GM19438 (cell line): Measurements from ENCODE around the gene PHF14.
"Not testable (repeated sequence)": the region's sequence is repeated elsewhere in the genome, so short reads cannot be mapped to it uniquely, and the experiment has no call there.

Experiments
- ATAC-seq: cut with Tn5 transposase; IDR thresholded peaks from one replicate; pipeline ENCODE4 v1.9.1; 2021; ENCODE audit warnings: low read depth; ENCODE audit not compliant: unreplicated experiment

The PHF14 gene

GRCh38 chr7:10973061-10973941, at the start of gene PHF14:
TSS of gene PHF14 (plus strand) at chr7:10973872. CDS start at chr7:10974324, 452 bp downstream.
- ATAC-seq: peak; percentile 96

- ATAC-seq: no peak
These were observed 49.3 kb upstream of the PHF14 start for GRCh38 chr7:10924370-10924769.

- ATAC-seq: not testable (repeated sequence)
These were observed 45.5 kb upstream of the PHF14 start for GRCh38 chr7:10928203-10928602.

DNA sequence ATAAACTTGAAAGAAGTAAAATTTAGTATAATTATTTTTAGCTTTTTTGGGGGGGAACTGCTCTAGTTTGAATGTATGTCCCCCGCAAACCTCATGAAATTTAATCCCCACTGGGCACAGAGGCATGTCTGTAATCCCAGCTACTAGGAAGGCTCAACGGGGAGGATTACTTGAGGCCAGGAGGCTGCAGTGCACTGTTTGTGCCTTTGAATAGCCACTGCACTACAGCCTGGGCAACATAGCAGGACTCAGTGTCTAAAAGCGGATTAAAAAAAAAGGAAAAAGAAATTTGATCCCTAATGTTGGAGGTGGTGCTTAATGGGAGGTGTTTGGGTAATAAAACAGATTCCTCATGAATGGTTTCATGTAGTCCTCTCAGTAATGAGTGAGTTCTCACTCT, 43.1 kb upstream of the PHF14 start:
- ATAC-seq: no peak

DNA sequence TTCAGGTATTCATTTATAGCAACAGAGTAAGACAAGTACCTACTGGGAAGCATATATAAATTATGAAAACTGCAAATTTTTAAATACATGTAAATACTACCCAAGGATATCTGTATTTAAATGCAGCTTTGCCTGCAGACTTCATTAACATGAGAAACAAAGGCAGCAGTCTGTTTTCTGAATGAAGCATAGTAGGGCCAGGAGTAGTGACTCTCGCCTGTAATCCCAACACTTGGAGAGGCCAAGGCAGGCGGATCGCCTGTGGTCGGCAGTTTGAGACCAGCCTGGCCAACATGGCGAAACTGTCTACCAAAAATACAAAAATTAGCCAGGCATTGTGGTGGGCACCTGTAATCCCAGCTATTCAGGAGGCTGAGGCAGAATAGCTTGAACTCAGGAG, 42.5 kb upstream of the PHF14 start:
- ATAC-seq: no peak

- ATAC-seq: no peak
These were observed 39.4 kb upstream of the PHF14 start for GRCh38 chr7:10934292-10934691.

- ATAC-seq: peak; percentile 8
These were observed 34.3 kb upstream of the PHF14 start for GRCh38 chr7:10939237-10939910.

GRCh38 chr7:10939911-10940703, 33.6 kb upstream of the PHF14 start:
- ATAC-seq: peak; percentile 84

DNA sequence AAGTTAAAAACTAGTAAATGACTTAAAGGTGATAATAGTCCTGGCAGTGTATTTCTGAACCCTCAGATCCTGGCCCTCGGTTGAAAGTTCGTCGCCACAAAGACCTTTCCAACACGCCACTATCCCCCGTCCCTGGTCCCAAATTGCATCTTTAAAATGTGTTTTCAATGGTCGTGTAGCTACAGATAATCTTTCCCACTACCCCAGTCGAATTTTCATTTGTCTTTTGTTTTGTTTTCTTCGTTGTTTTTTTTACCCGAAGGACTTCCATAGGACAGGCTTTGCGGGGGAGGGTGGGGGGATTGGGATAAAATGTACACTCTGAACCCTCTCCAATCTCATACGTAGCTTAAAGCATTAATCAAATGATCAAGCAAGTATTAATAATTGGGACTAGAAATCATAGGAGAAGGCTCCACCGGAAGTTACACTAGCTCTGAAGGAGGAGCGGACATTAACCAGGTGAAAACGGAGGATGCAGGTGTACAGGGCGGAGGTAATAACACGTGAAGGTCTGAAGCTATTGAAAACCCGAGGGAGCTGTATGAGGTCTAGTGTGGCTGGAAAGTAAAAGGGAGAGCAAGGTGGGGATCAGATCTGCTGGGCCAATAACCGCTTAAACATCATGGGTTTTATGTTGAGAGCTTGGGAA, 32.8 kb upstream of the PHF14 start:
- no peak for ATAC-seq

GRCh38 chr7:10950494-10950893, 23.2 kb upstream of the PHF14 start:
- no peak for ATAC-seq

DNA sequence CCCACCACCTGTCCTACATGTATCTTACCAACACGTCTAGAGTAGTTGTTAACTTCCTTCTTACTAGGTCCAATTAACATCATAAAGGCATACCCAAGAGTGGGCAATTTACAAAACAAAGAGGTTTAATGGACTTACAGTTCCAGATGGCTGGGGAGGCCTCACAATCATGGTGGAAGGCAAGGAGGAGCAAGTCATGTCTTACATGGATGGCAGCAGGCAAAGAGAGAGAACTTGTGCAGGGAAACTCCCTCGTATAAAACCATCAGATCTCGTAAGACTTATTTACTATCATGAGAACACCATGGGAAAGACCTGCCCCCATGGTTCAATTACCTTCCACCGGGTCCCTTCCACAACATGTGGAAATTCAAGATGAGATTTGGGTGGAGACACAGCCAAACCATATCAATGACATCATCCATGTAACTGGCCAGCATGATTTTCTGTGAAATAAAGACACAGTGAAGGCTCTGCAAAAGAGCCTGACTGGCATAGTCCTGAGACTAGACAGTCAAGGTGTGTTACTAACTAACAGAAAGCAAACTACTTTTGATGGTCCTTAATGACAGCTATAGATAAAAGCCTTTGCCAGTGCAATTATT, 22.6 kb upstream of the PHF14 start:
- not testable (repeated sequence) for ATAC-seq

DNA sequence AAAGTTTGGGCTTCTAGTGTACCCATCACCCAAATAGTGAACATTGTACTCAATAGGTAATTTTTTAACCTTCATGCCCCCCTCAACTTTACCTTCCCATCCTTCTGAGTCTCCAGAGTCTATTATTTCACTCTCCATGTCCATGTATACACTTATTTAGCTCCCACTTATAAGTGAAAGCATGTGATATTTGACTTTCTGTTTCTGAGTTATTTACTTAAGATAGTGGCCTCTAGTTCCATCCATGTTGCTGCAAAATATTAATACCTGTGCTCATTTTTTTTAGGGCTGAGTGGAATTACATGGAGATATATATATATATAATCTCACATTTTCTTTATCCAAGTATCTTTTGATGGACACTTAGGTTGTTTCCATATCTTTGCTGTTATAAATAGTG, 21.1 kb upstream of the PHF14 start:
- no peak for ATAC-seq

DNA sequence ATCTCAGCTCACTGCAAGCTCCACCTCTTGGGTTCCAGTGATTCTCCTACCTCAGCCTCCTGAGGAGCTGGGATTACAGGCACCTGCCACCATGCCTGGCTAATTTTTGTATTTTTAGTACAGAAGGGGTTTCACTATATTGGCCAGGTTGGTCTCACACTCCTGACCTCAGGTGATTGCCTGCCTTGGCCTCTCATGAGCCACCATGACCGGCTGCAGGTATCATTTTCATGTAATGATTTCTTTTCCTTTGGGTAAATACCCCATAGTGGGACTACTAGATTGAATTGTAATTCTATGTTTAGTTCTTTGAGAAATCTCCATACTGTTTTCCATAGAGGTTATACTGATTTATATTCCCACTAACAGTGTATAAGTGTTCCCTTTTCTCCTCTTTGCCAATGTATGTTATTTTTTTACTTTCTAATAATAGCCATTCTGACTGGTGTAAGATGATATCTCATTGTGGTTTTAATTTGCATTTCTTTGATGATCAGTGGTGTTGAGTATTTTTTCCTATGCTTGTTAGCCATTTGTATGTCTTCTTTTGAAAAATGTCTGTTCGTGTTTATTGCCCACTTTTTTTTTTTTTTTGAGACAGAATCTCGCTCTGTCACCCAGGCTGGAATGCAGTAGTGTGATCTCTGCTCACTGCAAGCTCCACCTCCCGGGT, 20.5 kb upstream of the PHF14 start:
- not testable (repeated sequence) for ATAC-seq

DNA sequence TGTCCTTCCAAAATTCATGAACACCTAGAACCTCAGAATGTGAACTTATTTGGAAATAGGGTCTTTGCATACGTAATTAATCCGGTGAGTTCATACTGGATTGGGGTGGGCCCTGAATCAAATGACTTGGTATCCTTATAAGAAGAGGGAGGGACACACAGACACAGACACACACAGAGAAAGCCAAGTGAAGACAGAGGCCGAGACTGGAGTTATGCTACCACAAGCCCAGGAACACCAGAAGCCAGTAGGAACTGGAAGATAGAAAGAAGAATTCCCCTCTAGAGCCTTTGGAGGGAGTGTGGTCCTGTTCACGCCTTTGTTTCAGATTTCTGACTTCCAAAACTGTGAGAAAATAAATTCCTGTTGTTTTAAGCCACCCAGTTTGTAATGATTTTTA, 17.1 kb upstream of the PHF14 start:
- no peak for ATAC-seq

DNA sequence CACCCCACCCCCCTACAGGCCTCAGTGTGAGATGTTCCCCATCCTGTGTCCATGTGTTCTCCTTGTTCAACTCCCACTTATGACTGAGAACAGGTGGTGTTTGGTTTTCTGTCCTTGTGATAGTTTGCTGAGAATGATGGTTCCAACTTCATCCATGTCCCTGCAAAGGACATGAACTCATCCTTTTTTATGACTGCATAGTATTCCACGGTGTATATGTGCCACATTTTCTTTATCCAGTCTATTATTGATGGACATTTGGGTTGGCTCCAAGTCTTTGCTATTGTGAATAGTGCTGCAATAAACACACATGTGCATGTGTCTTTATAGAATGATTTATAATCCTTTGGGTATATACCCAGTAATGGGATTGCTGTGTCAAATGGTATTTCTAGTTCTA, 13.4 kb upstream of the PHF14 start:
- ATAC-seq: not testable (repeated sequence)

DNA sequence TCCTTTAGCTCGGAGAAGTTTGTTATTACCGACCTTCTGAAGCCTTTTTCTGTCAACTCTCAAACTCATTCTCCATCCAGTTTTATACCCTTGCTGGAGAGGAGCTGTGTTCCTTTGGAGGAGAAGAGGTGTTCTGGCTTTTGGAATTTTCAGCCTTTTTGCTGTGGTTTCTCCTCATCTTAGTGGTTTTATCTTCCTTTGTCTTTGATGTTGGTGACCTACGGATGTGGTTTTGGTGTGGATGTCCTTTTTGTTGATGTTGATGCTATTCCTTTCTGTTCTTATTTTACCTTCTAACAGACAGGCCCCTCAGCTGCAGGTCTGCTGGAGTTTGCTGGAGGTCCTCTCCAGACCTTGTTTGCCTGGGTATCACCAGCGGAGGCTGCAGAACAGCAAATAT, 8.7 kb upstream of the PHF14 start:
- not testable (repeated sequence) for ATAC-seq

- no peak for ATAC-seq
These were observed 1.5 kb upstream of the PHF14 start for GRCh38 chr7:10972174-10972573.

GRCh38 chr7:10973942-10974911, 555 bp downstream of the PHF14 start:
- ATAC-seq: peak; percentile 27
